Neural cell (in vitro differentiated cells): ENCODE measurements around the gene C1QTNF9B. TPM values are rescaled to one million over a fixed set of nuclear protein-coding genes. Genes with fewer than 3 reads are reported as not detected.

Experiments used
- H2AFZ ChIP-seq: fragments of 200-600, 300-800 bp; sonication (generic), shearing (Covaris generic); 2 replicates; pipeline ENCODE4 v1.6.0; 2014; ENCODE audit warnings: low read depth, mild to moderate bottlenecking, antibody characterized with exemption, low read length, moderate library complexity
- H3F3A ChIP-seq: fragments of 200-600 bp; shearing (Covaris generic); 2 replicates; pipeline ENCODE4 v1.6.1; 2016; ENCODE audit warnings: mild to moderate bottlenecking, moderate library complexity, mixed read lengths, antibody characterized with exemption, low read length; ENCODE audit not compliant: insufficient read depth, poor library complexity, severe bottlenecking
- H3K27ac ChIP-seq: fragments of 200-600, 300-800 bp; sonication (generic), shearing (Covaris generic); 2 replicates; pipeline ENCODE4 v1.5.1; 2014; ENCODE audit warnings: mild to moderate bottlenecking, low read length, moderate library complexity
- H3K27me3 ChIP-seq: fragments of 300-800, 200-600 bp; sonication (generic), shearing (Covaris generic); 2 replicates; pipeline ENCODE4 v1.6.0; 2014; ENCODE audit warnings: mild to moderate bottlenecking, low read depth, low read length, moderate library complexity; ENCODE audit not compliant: insufficient read depth
- H3K36me3 ChIP-seq: fragments of 300-800, 200-600 bp; sonication (generic), shearing (Covaris generic); 2 replicates; pipeline ENCODE4 v1.5.1; 2014; ENCODE audit warnings: mild to moderate bottlenecking, antibody characterized with exemption, low read length, moderate library complexity; ENCODE audit not compliant: insufficient read depth
- H3K4me2 ChIP-seq: fragments of 300-800, 200-600 bp; sonication (generic), shearing (Covaris generic); 2 replicates; pipeline ENCODE4 v1.6.0; 2014; ENCODE audit warnings: mild to moderate bottlenecking, low read length
- H3K4me3 ChIP-seq: fragments of 300-800, 200-600 bp; sonication (generic), shearing (Covaris generic); 2 replicates; pipeline ENCODE4 v1.5.1; 2014; ENCODE audit warnings: mild to moderate bottlenecking, low read length, moderate library complexity
- H3K79me2 ChIP-seq: fragments of 200-600 bp; shearing (Covaris generic); replicated peaks from 2 replicates; pipeline ENCODE4 v1.6.0; 2014; ENCODE audit warnings: mild to moderate bottlenecking, low read length, moderate library complexity; ENCODE audit not compliant: insufficient read depth
- H3K9ac ChIP-seq: fragments of 300-800, 200-600 bp; sonication (generic), shearing (Covaris generic); 2 replicates; pipeline ENCODE4 v1.6.1; 2016; ENCODE audit warnings: mild to moderate bottlenecking, low read length, mixed read lengths
- H3K9me2 ChIP-seq: fragments of 200-600 bp; shearing (Covaris generic); 2 replicates; pipeline ENCODE4 v1.6.1; 2016; ENCODE audit warnings: mild to moderate bottlenecking, low read length, mixed read lengths; ENCODE audit not compliant: insufficient read depth
- H3K9me3 ChIP-seq: fragments of 200-600, 300-800 bp; sonication (generic), shearing (Covaris generic); 2 replicates; pipeline ENCODE4 v1.6.1; 2016; ENCODE audit warnings: mild to moderate bottlenecking, mixed run types, low read length, moderate library complexity, mixed read lengths
- H4K20me1 ChIP-seq: fragments of 200-600 bp; shearing (Covaris generic); 2 replicates; pipeline ENCODE4 v1.6.1; 2016; ENCODE audit warnings: mild to moderate bottlenecking, mixed run types; ENCODE audit not compliant: insufficient read depth
- EP300 ChIP-seq: fragments of 450-650 bp; conservative IDR thresholded peaks from 2 replicates; pipeline ENCODE4 v1.6.1; 2014; ENCODE audit warnings: antibody characterized with exemption, mild to moderate bottlenecking, moderate library complexity; ENCODE audit not compliant: poor library complexity, severe bottlenecking
- EZH2 ChIP-seq: fragments of 200-600, 300-800 bp; shearing (Covaris generic), sonication (generic); IDR thresholded peaks from 2 replicates; pipeline ENCODE4 v1.6.1; 2014; ENCODE audit warnings: antibody characterized with exemption, low read length, borderline replicate concordance, mild to moderate bottlenecking; ENCODE audit not compliant: insufficient read depth, poor library complexity, severe bottlenecking
- MXI1 ChIP-seq: fragments of 450-650 bp; conservative IDR thresholded peaks from 2 replicates; pipeline ENCODE4 v1.6.1; 2014; ENCODE audit warnings: antibody characterized with exemption, mild to moderate bottlenecking; ENCODE audit not compliant: poor library complexity, severe bottlenecking
- POLR2AphosphoS5 ChIP-seq: IDR thresholded peaks from 2 replicates; pipeline ENCODE4 v1.6.1; 2012
- RAD21 ChIP-seq: fragments of 450-650 bp; conservative IDR thresholded peaks from 2 replicates; pipeline ENCODE4 v1.6.1; 2014; ENCODE audit warnings: antibody characterized with exemption, mild to moderate bottlenecking, moderate library complexity
- SMC3 ChIP-seq: fragments of 450-650 bp; conservative IDR thresholded peaks from 2 replicates; pipeline ENCODE4 v1.6.1; 2014; ENCODE audit warnings: antibody characterized with exemption, mild to moderate bottlenecking, moderate library complexity; ENCODE audit not compliant: poor library complexity
- TAF1 ChIP-seq: IDR thresholded peaks from 2 replicates; pipeline ENCODE4 v1.6.1; 2012; ENCODE audit warnings: low read depth
- polyA plus RNA-seq: library from polyadenylated mRNA; depleted of rRNA; stranded (reverse); fragments of >200 nt; gene quantifications from 2 replicates; pipeline ENCODE4 v1.2.3, GENCODE V29; 2014
- TF ChIP-seq, protein P1 (sequence below): fragments of 450-650 bp; IDR thresholded peaks from 2 replicates; pipeline ENCODE4 v1.5.1; 2014; ENCODE audit warnings: antibody characterized with exemption, mild to moderate bottlenecking, moderate library complexity; ENCODE audit not compliant: poor library complexity, severe bottlenecking
- TF ChIP-seq, protein P2 (sequence below): IDR thresholded peaks from 2 replicates; pipeline ENCODE4 v1.6.1; 2012; ENCODE audit warnings: borderline replicate concordance

Gene C1QTNF9B
- polyA plus RNA-seq, 1 donor from 2014 or later = 1.5 TPM

DNA sequence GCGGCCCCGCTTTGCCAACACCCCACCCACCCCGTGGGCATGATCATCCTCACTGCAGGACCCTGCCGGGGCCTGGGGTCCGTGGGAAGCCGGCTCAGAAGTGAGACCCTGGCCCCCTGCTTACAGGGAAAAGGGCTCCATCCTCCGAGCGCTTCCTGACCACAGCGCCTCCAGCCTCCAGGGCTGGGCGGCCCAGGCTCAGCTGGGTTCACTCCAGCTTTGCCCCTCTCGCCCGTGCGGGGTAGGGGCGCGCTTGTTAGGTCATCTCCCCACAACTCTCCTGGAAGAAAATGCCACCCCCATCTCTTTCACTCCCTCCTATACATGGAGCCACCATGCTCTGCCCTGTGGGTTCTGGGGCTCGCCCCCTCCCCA, 6.6 kb upstream of the C1QTNF9B start:
- Histone ChIP-seq H3F3A (no peaks in the 10 kb centered on the region), H3K9me3 (no peaks in the 10 kb centered on the region), H4K20me1 (no peaks in the 10 kb centered on the region), H2AFZ (no peak overlapping the region), H3K27me3 (peaks cover 17% of the 10 kb centered on the region), H3K9me2 (no peaks in the 10 kb centered on the region), H3K4me3 (no peak overlapping the region), H3K9ac (no peak overlapping the region), H3K79me2 (no peaks in the 10 kb centered on the region), H3K36me3 (no peaks in the 10 kb centered on the region), H3K27ac (no peak overlapping the region), H3K4me2 (no peak overlapping the region)
- TF ChIP-seq TAF1 = no peak

DNA sequence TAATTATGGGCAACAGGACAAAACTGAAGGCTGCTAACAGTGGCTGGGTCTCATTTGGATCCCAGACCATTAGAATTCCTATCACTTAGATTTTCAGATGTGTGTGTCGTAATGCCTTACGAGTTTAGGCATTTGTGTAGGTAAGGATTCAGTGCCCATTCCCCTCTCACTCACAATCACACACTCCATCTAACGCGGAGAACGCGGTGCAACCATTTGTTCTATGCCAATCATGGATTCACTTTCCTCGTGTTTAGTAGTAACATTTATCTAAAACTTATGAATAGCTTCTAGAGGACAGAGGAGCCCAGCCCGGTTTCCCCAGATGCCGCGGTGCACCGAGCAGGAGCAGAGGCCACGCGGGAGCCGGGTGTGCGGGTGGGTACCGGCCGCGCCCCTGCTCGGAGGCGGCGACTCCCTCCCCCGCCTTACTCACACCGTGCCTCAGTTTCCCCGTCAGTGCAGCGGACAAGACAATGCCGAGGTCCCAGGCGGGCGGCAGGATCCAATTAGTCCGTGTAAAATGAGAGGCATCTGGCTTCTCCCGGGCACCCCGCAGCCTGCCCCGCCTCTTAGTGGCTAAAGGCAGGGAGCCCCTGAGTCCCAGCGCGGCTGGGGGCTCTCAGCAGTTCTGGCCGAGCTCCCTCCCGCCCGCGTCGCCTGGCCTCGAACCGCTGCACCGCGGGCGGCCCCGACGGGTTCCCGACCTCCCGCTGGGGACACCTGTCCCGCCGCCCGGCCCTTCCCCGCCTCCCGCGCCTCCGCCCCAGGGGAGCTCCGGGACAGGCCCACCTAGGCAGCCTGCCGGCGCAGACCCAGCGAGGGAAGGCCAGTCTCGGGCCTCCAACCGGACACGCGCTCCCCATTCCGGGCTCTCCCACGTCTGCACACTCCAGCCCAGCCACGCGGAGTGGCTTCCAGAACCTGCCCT, 5.9 kb upstream of the C1QTNF9B start:
- Histone ChIP-seq H2AFZ (no peak overlapping the region), H3K9ac (no peak overlapping the region), H3K36me3 (no peaks in the 10 kb centered on the region), H3K9me3 (no peaks in the 10 kb centered on the region), H3K4me3 (no peak overlapping the region), H3K4me2 (no peak overlapping the region), H4K20me1 (no peaks in the 10 kb centered on the region), H3K79me2 (no peaks in the 10 kb centered on the region), H3K27me3 (peaks cover 17% of the 10 kb centered on the region), H3F3A (no peaks in the 10 kb centered on the region), H3K27ac (no peak overlapping the region), H3K9me2 (no peaks in the 10 kb centered on the region)
- TF ChIP-seq, protein P1, sequence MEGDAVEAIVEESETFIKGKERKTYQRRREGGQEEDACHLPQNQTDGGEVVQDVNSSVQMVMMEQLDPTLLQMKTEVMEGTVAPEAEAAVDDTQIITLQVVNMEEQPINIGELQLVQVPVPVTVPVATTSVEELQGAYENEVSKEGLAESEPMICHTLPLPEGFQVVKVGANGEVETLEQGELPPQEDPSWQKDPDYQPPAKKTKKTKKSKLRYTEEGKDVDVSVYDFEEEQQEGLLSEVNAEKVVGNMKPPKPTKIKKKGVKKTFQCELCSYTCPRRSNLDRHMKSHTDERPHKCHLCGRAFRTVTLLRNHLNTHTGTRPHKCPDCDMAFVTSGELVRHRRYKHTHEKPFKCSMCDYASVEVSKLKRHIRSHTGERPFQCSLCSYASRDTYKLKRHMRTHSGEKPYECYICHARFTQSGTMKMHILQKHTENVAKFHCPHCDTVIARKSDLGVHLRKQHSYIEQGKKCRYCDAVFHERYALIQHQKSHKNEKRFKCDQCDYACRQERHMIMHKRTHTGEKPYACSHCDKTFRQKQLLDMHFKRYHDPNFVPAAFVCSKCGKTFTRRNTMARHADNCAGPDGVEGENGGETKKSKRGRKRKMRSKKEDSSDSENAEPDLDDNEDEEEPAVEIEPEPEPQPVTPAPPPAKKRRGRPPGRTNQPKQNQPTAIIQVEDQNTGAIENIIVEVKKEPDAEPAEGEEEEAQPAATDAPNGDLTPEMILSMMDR = no peak
- no peak for TF ChIP-seq RAD21

DNA sequence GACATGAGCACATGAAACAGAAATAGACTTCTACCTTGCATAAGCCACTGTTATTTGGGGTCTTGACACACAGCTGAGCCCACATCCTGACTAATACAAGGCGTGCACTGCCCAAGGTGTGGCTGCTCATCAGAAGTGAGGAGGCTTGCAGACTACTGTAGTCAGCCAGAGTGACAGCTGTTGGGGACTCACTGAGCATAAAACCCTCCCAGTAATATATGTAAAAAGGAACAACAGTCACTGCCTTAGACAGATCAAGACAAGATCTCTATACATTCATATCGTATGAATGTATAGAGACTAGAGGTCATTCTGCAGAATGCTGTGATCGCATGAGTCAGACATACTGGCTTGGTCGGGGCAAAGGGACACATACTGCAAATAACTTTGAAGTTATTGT, 4.1 kb upstream of the C1QTNF9B start:
- no peaks in the 10 kb centered on the region for H3F3A ChIP-seq
- no peaks in the 10 kb centered on the region for H3K36me3 ChIP-seq
- H3K9me3 ChIP-seq = no peaks in the 10 kb centered on the region
- H4K20me1 ChIP-seq = no peaks in the 10 kb centered on the region
- no peak overlapping the region for H3K4me3 ChIP-seq
- no peak overlapping the region for H3K4me2 ChIP-seq
- H3K79me2 ChIP-seq = no peaks in the 10 kb centered on the region
- no peak overlapping the region for H2AFZ ChIP-seq
- H3K9ac ChIP-seq = no peak overlapping the region
- no peaks in the 10 kb centered on the region for H3K9me2 ChIP-seq
- no peak for TF ChIP-seq SMC3
- TF ChIP-seq MXI1 = no peak
- no peak for TF ChIP-seq EZH2
- TF ChIP-seq, protein P2, sequence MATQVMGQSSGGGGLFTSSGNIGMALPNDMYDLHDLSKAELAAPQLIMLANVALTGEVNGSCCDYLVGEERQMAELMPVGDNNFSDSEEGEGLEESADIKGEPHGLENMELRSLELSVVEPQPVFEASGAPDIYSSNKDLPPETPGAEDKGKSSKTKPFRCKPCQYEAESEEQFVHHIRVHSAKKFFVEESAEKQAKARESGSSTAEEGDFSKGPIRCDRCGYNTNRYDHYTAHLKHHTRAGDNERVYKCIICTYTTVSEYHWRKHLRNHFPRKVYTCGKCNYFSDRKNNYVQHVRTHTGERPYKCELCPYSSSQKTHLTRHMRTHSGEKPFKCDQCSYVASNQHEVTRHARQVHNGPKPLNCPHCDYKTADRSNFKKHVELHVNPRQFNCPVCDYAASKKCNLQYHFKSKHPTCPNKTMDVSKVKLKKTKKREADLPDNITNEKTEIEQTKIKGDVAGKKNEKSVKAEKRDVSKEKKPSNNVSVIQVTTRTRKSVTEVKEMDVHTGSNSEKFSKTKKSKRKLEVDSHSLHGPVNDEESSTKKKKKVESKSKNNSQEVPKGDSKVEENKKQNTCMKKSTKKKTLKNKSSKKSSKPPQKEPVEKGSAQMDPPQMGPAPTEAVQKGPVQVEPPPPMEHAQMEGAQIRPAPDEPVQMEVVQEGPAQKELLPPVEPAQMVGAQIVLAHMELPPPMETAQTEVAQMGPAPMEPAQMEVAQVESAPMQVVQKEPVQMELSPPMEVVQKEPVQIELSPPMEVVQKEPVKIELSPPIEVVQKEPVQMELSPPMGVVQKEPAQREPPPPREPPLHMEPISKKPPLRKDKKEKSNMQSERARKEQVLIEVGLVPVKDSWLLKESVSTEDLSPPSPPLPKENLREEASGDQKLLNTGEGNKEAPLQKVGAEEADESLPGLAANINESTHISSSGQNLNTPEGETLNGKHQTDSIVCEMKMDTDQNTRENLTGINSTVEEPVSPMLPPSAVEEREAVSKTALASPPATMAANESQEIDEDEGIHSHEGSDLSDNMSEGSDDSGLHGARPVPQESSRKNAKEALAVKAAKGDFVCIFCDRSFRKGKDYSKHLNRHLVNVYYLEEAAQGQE = no peak
- no peak for TF ChIP-seq POLR2AphosphoS5
- TF ChIP-seq, protein P1 = no peak
- no peak for TF ChIP-seq RAD21
- no peak for TF ChIP-seq TAF1
- no peak for TF ChIP-seq EP300
- H3K27me3 ChIP-seq = peaks cover 17% of the 10 kb centered on the region
- no peak overlapping the region for H3K27ac ChIP-seq
